GM21526 (cell line): ENCODE results near the gene SLC44A1.
"Not testable (repeated sequence)": the region's sequence is repeated elsewhere in the genome, so short reads cannot be mapped to it uniquely, and the experiment has no call there.

ENCODE experiments used
- ATAC-seq: cut with Tn5 transposase; IDR thresholded peaks from one replicate; pipeline ENCODE4 v1.9.1; 2021; ENCODE audit warnings: moderate library complexity; ENCODE audit not compliant: unreplicated experiment, low FRiP score

SLC44A1 gene

GRCh38 chr9:105241356-105242043 is 3.0 kb upstream of the SLC44A1 start:
- ATAC-seq, result no peak

GRCh38 chr9:105242062-105242461 is 2.4 kb upstream of the SLC44A1 start:
- no peak for ATAC-seq

GRCh38 chr9:105242557-105242956 is 1.9 kb upstream of the SLC44A1 start:
- ATAC-seq, result no peak

GRCh38 chr9:105243015-105243686 is 1.3 kb upstream of the SLC44A1 start:
- ATAC-seq, result no peak

GRCh38 chr9:105244734-105245028 is 230 bp downstream of the SLC44A1 start:
- peak; percentile 53 for ATAC-seq

GRCh38 chr9:105245029-105245890 is 809 bp downstream of the SLC44A1 start:
- peak; percentile 22 for ATAC-seq

- ATAC-seq, result no peak
Observed at GRCh38 chr9:105245891-105246161, 1.4 kb downstream of the SLC44A1 start.

- ATAC-seq, result no peak
Observed at GRCh38 chr9:105246656-105247173, 2.3 kb downstream of the SLC44A1 start.

- ATAC-seq, result no peak
Observed at GRCh38 chr9:105248691-105249090, 4.2 kb downstream of the SLC44A1 start.

- ATAC-seq, result no peak
Observed at GRCh38 chr9:105251133-105251532, 6.7 kb downstream of the SLC44A1 start.

- no peak for ATAC-seq
Observed at GRCh38 chr9:105251733-105252404, 7.4 kb downstream of the SLC44A1 start.

GRCh38 chr9:105252405-105252756 is 7.9 kb downstream of the SLC44A1 start:
- ATAC-seq, result no peak

GRCh38 chr9:105254226-105254625 is 9.8 kb downstream of the SLC44A1 start:
- ATAC-seq, result no peak

- ATAC-seq, result no peak
Observed at GRCh38 chr9:105255421-105255820, 11.0 kb downstream of the SLC44A1 start.

- not testable (repeated sequence) for ATAC-seq
Observed at GRCh38 chr9:105256569-105256968, 12.1 kb downstream of the SLC44A1 start.

GRCh38 chr9:105257809-105258208 is 13.4 kb downstream of the SLC44A1 start:
- no peak for ATAC-seq

GRCh38 chr9:105258225-105258737 is 13.8 kb downstream of the SLC44A1 start:
- no peak for ATAC-seq

- no peak for ATAC-seq
Observed at GRCh38 chr9:105259274-105259673, 14.8 kb downstream of the SLC44A1 start.

GRCh38 chr9:105259731-105260612 is 15.5 kb downstream of the SLC44A1 start:
- no peak for ATAC-seq

- ATAC-seq, result no peak
Observed at GRCh38 chr9:105262497-105262896, 18.0 kb downstream of the SLC44A1 start.
